HG03432 (cell line): Measurements from ENCODE around the gene CAMKK1.
"Not testable (repeated sequence)": the region's sequence is repeated elsewhere in the genome, so short reads cannot be mapped to it uniquely, and the experiment has no call there.

ENCODE experiments used
- ATAC-seq: cut with Tn5 transposase; IDR thresholded peaks from one replicate; pipeline ENCODE4 v1.9.1; 2021; ENCODE audit warnings: mild to moderate bottlenecking, moderate library complexity; ENCODE audit not compliant: unreplicated experiment

The CAMKK1 gene

DNA sequence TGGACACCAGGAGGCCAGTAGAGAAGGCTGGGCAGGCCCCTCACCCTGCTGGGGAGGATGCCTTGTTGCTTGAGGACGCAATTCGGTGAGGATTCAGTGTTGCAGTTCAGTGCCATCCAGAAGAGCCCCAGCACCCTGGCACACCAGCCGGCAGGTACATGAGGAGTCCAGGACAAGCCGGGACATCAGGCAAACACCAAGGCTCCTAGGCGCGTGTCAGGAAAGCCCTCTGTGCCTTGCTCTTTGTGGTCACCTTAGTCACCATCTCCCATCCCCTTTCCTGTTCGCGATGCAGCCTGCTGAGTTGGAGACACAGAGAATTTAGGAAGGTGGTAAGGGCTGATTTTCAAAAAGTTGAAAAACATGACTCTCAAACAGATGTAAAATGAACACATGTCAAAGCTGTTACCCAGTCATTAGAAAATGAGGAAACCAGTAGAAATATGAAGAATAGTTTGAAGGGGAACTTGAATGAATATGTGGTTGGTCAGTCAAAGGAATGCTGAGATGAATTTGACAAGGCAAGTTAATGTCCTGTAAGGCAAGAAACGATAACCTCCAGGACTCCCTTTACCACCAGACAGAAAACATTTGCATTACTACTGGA, 44.5 kb downstream of the CAMKK1 start:
- no peak for ATAC-seq

DNA sequence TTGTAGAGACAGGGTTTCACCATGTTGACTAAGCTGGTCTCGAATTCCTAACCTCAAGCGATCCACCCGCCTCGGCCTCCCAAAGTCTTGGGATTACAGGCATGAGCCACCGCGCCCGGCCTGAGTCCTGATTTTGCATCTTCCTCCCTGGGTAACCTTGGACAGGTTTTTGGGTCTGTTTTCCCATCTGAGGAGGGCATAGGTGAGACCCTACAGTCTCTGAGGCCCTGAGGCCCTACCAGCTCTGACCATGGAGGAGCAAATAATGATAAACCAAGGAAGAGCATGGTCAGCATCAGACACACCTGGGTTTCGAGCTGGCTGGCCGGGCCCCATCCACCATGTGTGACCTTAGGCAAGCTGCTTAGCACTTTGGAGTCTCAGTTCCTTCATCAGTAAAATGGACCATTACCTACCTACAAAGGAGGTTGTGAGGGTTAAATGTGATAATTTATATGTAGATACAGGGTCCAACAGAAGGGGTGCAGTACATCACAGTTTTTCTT, 45.6 kb downstream of the CAMKK1 start:
- ATAC-seq = no peak

DNA sequence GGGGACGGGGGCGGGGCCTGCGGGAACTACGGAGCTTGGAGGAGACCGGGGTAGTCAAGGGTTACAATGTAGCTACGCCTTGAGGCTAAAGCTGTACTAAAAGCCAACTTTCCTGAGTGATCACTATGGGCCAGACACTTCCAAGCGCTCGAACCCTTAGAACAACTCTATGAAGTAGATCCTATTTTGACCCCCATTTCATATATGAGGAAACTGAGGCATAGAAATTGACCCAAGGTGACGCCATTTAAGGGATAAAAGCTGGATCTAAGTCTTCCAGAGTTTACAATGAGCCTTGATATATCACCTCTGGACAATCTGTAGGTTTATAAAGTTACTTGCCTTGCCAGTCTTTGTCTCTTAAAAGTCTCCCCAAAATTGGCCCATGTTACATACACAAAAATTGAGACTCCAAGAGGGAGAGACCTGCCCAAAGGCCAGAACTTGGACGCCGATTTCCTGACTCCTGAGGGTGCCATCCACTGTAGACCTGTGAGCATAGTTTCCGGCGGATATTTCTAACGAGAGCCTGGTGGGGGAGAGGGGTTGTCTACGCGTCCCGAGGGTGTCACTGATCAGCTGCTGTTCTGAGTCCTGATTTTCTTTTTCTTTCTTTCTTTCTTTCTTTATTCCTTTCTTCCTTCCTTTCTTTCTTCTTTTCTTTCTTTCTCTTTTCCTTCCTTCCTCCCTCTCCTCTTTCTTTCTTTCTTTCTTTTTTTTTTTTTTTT, 46.3 kb downstream of the CAMKK1 start:
- no peak for ATAC-seq

DNA sequence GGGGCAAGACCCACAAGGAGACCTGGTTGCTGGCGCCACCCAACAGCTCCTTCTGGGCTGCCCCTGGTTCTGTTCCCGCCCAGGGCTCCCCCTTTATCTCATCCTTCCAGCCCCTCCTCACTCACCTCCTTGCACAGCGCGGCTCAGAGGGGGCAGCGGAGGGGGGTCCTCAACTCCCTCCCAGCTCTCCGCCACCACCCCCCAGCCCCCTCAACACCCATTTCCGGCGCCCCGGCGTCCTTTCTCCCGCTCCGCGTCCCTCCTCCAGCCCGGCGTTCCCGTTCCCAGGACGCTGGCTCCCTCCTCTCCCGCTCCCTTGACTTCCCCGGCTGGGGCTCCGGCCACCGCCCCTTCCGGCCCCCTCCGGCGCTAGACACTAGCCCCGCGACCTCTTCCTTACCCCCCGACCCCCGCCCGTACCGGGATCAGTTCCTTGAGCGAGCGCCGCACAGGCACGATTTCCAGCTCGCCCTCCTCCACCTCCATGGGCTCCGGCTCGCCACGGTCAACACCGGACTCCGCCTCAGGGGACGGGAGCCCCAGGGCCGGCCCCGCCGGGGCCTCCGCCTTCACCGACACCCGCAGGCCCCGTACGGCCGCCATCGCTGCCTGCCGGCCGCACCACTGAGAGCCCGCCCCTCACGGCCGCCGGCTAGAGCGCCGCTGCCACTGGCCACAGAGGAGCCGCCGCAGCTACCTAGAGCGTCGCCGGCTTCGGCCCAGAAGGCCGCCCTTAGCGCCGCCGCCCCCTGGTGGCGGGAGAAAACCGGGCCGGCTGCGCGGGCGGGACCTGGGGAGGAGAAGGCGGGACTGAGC, 47.0 kb downstream of the CAMKK1 start, which contains the start of gene NCBP3:
TSS of gene NCBP3 (minus strand) at position 626 of the 816 bp plus-strand sequence. CDS start at position 603, 23 bp downstream.
- ATAC-seq = peak; percentile 95

DNA sequence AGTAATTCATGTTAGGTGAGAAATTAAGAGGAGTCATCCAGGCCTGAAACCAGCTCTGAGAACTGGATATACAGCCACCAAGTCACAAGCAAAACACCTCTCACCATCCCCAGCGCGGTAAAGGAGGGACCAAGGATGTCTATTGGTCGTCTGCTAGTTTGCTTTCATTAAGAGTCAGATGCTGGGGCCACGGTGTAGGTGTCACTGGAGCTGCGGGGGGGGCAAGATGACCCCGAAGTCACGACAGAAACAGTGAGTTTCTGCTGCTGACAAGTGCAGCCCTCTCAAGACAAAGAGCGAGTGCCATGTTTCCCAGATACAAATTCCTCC, 47.6 kb downstream of the CAMKK1 start:
- peak; percentile 23 for ATAC-seq

DNA sequence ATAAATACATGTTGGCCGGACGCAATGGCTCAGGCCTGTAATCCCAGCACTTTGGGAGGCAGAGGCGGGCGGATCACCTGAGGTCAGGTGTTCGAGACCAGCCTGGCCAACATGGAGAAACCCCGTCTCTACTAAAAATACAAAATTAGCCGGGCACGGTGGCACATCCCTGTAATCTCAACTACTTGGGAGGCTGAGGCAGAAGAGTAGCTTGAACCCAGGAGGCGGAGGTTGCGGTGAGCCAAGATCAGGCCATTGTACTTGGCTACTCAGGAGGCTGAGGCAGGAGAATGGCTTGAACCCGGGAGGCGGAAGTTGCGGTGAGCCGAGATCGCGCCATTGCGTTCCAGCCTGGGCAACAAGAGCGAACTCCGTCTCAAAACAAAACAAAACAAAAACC, 48.3 kb downstream of the CAMKK1 start:
- not testable (repeated sequence) for ATAC-seq

DNA sequence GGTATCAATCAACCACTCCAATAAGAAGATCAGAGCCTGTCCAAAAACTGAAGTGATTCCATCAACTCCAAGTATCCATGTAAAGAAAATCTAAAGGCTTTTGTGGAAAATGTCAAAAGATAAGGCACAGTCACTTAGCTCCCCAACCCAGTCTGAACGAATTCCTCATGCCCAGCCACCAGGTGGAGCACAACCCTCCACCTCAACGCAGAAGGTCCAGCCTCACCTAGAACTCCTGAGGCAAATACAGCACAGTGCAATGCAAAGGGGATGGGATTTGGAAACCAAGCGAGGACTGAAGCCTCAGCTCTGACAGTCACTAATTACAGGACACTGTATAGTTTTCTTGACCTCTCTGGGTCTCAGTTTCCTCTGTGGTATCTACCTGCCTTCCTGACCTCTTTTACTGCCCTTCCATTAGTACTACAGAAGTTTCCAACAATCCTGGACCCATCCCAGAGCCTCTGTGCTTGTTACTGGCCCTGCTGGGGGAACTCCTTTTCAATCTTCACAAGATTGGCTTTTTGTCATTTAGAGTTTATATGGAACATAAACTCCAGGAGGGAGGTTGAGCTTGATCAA, 48.8 kb downstream of the CAMKK1 start:
- no peak for ATAC-seq

DNA sequence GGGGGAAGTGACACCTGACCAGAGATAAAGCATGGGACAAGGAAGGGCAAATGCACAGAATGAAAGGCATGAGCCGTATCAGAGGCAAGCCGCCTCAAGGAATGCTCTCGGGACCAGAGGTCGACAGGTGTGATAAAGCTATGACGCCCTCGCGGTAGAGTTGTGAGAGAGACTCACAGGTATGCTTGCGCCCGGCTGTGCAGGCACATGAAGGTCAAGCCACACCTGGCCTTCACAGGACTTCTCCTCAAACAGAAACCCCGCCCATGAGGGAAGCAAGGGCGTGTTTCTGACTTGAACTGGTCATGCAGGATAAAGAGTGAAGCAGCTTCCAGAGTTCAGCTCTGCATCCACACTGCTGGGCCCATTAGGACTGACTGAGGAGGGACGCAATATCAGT, 54.6 kb downstream of the CAMKK1 start:
- ATAC-seq = no peak

DNA sequence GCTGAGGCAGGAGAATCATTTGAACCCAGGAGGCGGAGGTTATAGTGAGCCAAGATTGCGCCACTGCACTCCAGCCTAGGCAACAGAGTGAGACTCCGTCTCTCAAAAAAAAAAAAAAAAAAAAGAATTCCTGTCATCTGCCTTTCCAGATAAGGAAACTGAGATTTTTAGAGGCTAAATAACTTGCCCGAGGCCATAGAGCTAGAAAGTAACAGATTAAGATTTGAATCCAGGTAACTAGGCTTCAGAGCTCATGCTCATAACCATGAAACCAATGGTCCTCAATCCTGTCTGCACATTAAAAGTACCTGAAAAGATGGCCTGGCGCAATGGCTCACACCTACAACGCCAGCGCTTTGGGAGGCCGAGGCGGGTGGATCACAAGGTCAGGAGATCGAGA, 56.3 kb downstream of the CAMKK1 start:
- no peak for ATAC-seq

DNA sequence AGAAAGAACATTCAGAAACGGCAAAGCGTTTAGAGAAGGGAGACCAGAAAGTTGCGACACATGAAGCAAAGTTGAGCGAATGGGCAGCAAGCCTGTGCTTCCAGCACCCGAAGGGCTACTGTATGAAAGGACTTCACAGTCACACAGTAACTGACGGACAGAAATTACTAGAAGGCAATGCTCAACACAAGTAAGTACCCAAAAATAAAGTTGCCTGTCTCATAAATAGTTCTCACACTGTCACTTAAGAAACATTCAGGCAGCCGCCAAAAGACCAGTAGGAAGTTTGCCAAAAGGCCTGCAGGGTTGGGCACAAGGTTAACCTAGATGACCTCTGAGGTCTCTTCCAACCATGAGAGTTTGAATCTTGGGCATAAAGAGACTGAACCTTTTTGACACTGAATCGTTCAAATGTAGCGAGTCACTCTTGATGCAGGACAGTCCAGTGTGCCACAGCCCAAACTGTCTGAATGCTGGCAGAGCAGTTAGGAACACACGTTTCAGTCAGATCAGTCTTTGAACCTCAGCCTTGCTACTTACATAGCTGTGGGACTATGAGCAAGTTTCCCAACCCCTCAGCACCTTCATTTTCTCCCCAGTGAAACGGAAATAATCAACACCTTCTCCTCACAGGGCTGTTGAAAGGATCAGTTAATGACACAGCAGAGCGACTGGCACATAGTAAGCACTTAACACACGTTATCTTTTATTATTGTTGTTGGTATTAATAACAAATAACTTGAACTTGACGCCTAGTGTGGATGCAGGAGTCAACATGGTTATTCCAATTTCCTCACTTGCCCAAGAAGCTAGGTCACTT, 57.2 kb downstream of the CAMKK1 start:
- no peak for ATAC-seq

DNA sequence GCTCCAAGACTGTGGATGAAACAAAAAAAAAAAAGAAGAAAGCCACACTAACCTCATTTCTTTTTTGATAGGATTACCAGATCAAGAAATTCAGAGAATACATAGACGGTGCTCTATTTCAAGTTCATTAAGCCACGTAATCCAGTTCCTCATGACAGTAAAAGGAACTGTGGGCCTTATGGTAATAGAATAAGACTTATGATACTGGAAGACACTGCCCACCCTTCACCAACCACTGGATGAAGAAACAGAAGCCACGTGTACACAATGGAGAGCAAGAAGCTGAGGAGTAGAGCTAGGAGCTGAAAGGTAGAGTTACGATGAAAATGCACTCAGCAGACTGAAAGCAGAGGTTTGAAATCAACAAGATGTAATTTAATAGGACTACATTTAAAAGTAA, 58.0 kb downstream of the CAMKK1 start:
- no peak for ATAC-seq

DNA sequence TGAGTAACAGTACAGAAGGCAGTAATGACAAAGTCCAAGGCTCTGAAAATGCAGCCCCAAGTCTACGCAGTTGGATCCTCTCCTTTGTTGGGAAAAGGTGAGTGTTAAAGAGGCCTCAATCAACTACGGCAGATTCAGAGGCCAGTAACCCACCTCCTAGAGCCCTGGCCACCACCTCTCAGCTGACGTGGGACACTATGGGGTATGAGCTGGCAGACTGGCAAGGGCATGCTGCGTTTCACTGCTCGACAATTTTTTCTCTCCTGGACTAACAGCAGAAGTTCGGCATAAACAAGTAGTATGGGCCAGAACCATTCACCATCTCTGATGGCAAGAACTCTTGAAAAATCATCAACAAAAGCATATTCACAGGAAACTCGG, 64.0 kb downstream of the CAMKK1 start:
- ATAC-seq = no peak

DNA sequence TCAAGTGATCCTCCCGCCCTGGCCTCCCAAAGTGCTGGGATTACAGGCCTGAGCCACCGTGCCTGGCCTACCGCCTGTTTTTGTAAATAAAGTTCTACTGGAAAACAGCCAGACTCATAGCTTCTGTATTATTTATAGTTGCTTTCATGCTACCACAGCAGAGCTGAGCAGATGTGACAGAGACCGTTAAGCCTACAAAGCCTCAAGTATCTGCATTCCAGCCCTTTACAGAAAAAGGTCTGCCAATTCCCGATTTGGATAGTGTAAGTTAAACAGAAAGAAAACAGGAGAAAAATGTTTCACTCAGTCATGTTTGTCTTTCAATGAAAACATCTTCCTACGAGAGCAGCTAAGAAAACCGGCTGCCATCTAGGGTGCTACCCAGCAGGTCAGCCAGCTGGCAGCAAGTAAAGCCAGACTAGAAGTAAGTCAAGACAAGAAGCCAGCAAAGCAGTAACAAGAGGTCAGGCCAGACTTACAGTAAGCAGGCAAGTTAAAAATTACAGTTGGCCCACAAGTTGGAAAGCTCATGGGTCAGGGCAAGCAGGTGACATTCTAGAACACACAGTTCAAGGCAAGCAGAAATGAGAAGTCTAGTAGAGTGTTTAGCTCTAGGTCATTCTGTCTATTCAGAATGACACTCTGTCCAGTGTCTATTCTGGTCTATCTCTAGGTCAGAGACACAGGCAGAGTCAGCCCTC, 64.6 kb downstream of the CAMKK1 start:
- no peak for ATAC-seq

DNA sequence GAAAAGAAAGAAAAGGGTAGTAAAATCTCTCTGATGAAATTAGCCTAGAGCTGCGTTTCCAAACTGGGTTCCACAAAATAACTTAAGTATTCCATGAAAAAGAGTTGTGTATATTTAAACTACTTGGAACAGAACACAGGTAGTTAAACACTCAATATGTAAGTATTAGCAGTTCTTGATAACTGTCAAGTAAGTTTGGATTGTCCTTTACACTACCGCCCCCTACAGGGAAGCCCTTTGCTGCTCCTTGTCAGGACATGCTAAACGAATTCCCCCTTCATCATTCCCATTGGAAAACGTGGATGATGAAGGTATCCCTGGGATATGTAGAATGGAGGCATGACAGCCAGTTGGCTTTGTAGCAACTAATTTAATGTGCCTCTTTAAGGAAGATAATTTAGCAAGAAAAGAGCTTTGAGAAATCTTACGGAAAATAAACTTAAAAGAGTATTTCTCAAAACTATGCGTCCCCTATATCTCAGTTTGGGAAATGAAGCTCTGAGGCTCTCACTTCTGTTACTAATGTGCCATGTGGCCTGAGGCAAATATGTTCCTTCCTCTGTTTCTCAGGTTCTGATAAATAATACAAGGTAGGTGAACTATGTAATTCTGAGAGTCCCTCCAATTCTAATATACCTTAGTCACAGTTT, 65.6 kb downstream of the CAMKK1 start:
- ATAC-seq = no peak

DNA sequence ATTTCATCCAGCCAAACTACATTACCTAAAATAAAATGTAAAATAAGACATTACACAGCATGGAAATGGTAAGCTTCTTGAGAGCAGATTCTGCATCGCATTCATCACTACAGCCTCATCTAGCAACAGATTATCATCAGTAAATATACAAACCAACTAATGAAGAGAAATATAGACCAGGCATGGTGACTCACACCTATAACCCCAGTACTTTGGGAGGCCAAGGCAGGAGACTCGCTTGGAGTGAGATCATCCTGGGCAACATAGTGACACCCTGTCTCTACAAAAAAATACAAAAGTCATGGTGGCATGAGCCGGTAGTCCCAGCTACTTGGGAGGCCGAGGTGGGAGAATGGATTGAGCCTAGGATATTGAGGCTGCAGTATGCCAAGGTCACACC, 66.7 kb downstream of the CAMKK1 start:
- ATAC-seq = no peak

DNA sequence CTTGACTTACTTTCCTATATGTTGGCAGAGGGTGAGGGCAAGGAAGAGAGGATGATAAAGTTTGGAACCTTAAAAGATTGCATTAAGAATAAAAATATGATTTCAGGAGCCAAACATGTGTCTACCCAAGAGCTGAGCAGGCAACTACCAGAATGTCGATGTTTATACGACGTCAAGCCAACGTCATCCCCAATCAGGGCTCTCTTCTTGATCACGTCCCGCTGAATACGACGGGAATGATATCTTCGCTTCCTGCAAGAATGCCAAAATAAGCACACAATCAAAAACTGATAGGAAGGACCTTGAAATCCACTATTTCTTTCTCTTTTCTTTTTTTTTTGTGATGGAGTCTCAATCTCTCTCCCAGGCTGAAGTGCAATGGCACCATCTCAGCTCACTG, 71.8 kb downstream of the CAMKK1 start:
- ATAC-seq = no peak

DNA sequence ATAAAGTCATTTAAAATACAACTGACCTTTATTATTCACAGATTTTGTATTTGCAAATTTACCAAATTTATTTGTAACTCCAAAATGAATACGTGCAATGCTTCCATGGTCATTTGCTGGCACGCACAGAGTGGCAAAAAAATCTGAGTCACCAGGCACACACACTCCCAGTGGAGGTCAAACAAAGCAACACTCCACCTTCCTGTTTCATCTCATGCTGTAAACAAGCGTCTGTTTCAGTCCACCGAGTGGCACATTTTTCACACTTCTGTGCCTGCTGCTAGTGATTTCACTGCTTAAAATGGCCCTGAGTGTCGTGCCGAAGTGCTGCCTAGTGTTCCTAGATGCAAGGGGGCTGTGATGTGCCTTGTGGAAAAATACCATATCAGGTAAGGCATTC, 74.1 kb downstream of the CAMKK1 start:
- ATAC-seq = no peak

DNA sequence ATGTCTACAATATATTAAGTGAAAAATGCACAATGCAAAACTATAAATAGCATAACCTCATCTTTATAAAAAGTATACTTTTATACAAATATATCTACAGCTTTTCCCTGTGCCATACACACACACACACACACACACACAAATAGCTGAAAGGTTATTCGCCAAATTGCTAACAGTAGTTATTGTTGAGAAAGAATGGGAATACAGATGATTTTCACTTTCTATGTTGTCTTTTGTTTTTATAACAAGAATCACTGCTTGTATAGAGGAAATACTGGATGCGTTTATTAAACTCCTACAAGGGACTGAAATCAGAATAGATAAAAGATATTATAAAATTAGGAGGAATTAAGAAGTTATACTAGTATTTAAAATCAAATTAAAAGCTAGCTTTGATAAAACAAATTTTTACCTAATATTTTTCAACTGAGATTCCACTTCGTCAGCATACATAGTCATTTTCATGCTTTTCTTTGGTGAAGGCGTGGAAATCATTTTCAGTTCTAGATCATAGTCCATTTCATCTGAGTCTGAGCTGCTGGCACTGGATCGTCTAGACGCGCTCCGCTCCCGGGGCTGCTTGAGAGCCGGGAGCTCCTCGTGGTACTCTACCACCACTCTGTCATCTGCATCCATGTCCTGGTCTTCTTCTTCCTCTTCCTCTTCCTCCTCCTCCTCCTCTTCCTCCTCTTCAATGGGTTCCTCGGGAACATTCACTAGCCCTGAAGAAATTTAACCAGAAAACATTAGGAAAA, 74.8 kb downstream of the CAMKK1 start:
- no peak for ATAC-seq

DNA sequence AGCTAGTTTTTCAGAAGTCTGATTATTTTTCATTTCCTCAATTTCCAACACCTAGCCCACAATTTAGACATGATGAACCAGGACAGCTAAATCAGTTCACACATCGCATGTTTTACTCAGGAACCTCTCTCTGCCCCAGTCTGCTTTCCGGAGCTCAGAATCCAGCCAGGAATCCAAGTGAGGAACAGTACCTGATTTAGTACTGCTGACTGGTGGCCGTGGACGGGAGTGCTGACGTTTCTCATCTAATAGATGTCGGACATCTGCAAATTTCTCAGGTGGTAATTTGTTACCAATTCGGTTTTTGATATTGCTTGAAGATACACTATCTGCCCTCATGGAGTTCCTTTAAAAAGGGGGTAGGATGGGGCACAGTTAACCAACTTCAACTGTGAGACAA, 76.9 kb downstream of the CAMKK1 start:
- no peak for ATAC-seq
